H7 (cell line): ENCODE data around the gene KLHDC4. TPM values are rescaled to one million over a fixed set of nuclear protein-coding genes. Genes with fewer than 3 reads are reported as not detected.
A peak's percentile ranks its signal among the peaks of the same experiment; 100 is the strongest.

Experiments used
- DNase-seq: peaks from one replicate; pipeline ENCODE4 v3.0.0; 2012
- H3K27me3 ChIP-seq: 2 replicates; pipeline ENCODE4 v1.6.0; 2011; ENCODE audit warnings: mild to moderate bottlenecking, low read length; ENCODE audit not compliant: control insufficient read depth, insufficient read depth
- H3K36me3 ChIP-seq: replicated peaks from 2 replicates; pipeline ENCODE4 v1.5.1; 2011; ENCODE audit warnings: low read length; ENCODE audit not compliant: control insufficient read depth, insufficient read depth
- H3K4me3 ChIP-seq: 2 replicates; pipeline ENCODE4 v1.5.1; 2011; ENCODE audit warnings: low read depth, mild to moderate bottlenecking, control low read depth, low read length, moderate library complexity; ENCODE audit not compliant: insufficient read depth
- total RNA-seq: library from RNA; depleted of rRNA; stranded (reverse); fragments of >200 nt; shearing (Covaris generic); gene quantifications from 2 replicates; pipeline ENCODE4 v1.2.3, GENCODE V29; 2014

The KLHDC4 gene
- total RNA-seq, 1 experiment from 2014 or later, result 32.4 TPM

- DNase-seq, result no peak
- no peaks in the 10 kb centered on the region for H3K27me3 ChIP-seq
- H3K36me3 ChIP-seq, result peaks cover 21% of the 10 kb centered on the region
- no peak overlapping the region for H3K4me3 ChIP-seq
Observed at GRCh38 chr16:87696726-87697125, 69.1 kb downstream of the KLHDC4 start.

GRCh38 chr16:87695534-87695933 is 70.3 kb downstream of the KLHDC4 start:
- Histone ChIP-seq H3K4me3 (no peak overlapping the region), H3K36me3 (peaks cover 19% of the 10 kb centered on the region), H3K27me3 (no peaks in the 10 kb centered on the region)
- DNase-seq, result no peak

GRCh38 chr16:87694441-87695125 is 71.2 kb downstream of the KLHDC4 start:
- no peak for DNase-seq
- H3K36me3 ChIP-seq, result peaks cover 15% of the 10 kb centered on the region
- H3K4me3 ChIP-seq, result no peak overlapping the region
- no peaks in the 10 kb centered on the region for H3K27me3 ChIP-seq

- H3K4me3 ChIP-seq, result no peak overlapping the region
- DNase-seq, result no peak
Observed at GRCh38 chr16:87693827-87694226, 72.0 kb downstream of the KLHDC4 start.

GRCh38 chr16:87692756-87693155 is 73.0 kb downstream of the KLHDC4 start:
- Histone ChIP-seq H3K27me3 (no peaks in the 10 kb centered on the region), H3K36me3 (peaks cover 11% of the 10 kb centered on the region), H3K4me3 (no peak overlapping the region)
- DNase-seq, result peak; percentile 78

More at GRCh38 chr16:87693827-87694226, 72.0 kb downstream of the KLHDC4 start:
- Histone ChIP-seq H3K27me3 (no peaks in the 10 kb centered on the region), H3K36me3 (peaks cover 13% of the 10 kb centered on the region)

GRCh38 chr16:87692176-87692575 is 73.6 kb downstream of the KLHDC4 start:
- Histone ChIP-seq H3K36me3 (peaks cover 11% of the 10 kb centered on the region), H3K4me3 (no peak overlapping the region), H3K27me3 (no peaks in the 10 kb centered on the region)
- DNase-seq, result peak; percentile 67

- Histone ChIP-seq H3K36me3 (peaks cover 11% of the 10 kb centered on the region), H3K4me3 (no peak overlapping the region), H3K27me3 (no peaks in the 10 kb centered on the region)
- DNase-seq, result no peak
Observed at GRCh38 chr16:87691686-87692079, 74.1 kb downstream of the KLHDC4 start.

- peaks cover 11% of the 10 kb centered on the region for H3K36me3 ChIP-seq
- peak; percentile 82 for DNase-seq
- no peaks in the 10 kb centered on the region for H3K27me3 ChIP-seq
- H3K4me3 ChIP-seq, result no peak overlapping the region
Observed at GRCh38 chr16:87690911-87691685, 74.7 kb downstream of the KLHDC4 start.

GRCh38 chr16:87689956-87690465 is 75.8 kb downstream of the KLHDC4 start:
- no peak overlapping the region for H3K4me3 ChIP-seq
- H3K27me3 ChIP-seq, result no peaks in the 10 kb centered on the region
- H3K36me3 ChIP-seq, result peaks cover 5% of the 10 kb centered on the region

GRCh38 chr16:87688876-87689815 is 76.6 kb downstream of the KLHDC4 start:
- Histone ChIP-seq H3K27me3 (no peaks in the 10 kb centered on the region), H3K36me3 (no peaks in the 10 kb centered on the region; the same call in 1 of the 2 replicates), H3K4me3 (no peak overlapping the region)
- DNase-seq, result no peak

More at GRCh38 chr16:87689956-87690465, 75.8 kb downstream of the KLHDC4 start:
- DNase-seq, result no peak

- H3K27me3 ChIP-seq, result no peaks in the 10 kb centered on the region
- DNase-seq, result no peak
- H3K36me3 ChIP-seq, result no peaks in the 10 kb centered on the region; the same call in 1 of the 2 replicates
- H3K4me3 ChIP-seq, result no peak overlapping the region
Observed at GRCh38 chr16:87687998-87688529, 77.7 kb downstream of the KLHDC4 start.

- DNase-seq, result no peak
- Histone ChIP-seq H3K4me3 (no peak overlapping the region), H3K36me3 (no peaks in the 10 kb centered on the region; the same call in 1 of the 2 replicates), H3K27me3 (no peaks in the 10 kb centered on the region)
Observed at GRCh38 chr16:87687126-87687910, 78.5 kb downstream of the KLHDC4 start.

- no peak for DNase-seq
- no peaks in the 10 kb centered on the region for H3K27me3 ChIP-seq
- no peak overlapping the region for H3K4me3 ChIP-seq
- no peaks in the 10 kb centered on the region; the same call in 1 of the 2 replicates for H3K36me3 ChIP-seq
Observed at GRCh38 chr16:87686697-87687096, 79.1 kb downstream of the KLHDC4 start.
